Heart left ventricle (tissue), 13 donors: ENCODE results near the gene CFAP54.

Experiments
- POLR2A ChIP-seq, 2 donors: fragments of 450-650 bp; IDR thresholded peaks; one replicate each; pipeline ENCODE4 v1.6.1; 2017; ENCODE audit warnings: antibody characterized with exemption in 2 of 2, mild to moderate bottlenecking in 2 of 2, moderate library complexity in 2 of 2
- TF ChIP-seq, protein P1 (sequence below), 12 donors: fragments of 200-600 bp; sonication (generic) in 4 of 12; IDR thresholded peaks; one replicate each; pipeline versions ENCODE4 v1.5.0 to v1.8.0; 2018 to 2022; ENCODE audit warnings: antibody characterized with exemption in 12 of 12, mild to moderate bottlenecking in 5 of 12
- donor health status: ischemic (EF 13 %, LVEDD 7.1; RV severe dilation, severe dysfunction).
- donor health status: DM: no; HTN: yes; CAD: no.
- donor health status: DM: no; HTN: no; CAD: no.
- donor health status: ischemic (EF 25% LVEDD 6.9; RV normal size, moderate dysfunction).
- donor health status: ischemic (EF 25% LVEDD 5.7; RV mildly dilated, moderate dysfunction).
- donor health status: ischemic (EF 35%, LVEDD 5.7; RV mildly dilated, moderate dysfunction).
- donor health status: nonischemic (EF 11% LVEDD 7.7; RV severe dilation, severe dysfunction).
- donor health status: DM: yes; HTN: yes; CAD: no.
- donor health status: PGD.
- donor health status: ischemic (EF 29% LVEDD 5.4; RV normal size, mild dysfunction).
- donor health status: nonischemic (EF 23%, LVEDD 6.1; RV moderate dilation, normal function).

DNA sequence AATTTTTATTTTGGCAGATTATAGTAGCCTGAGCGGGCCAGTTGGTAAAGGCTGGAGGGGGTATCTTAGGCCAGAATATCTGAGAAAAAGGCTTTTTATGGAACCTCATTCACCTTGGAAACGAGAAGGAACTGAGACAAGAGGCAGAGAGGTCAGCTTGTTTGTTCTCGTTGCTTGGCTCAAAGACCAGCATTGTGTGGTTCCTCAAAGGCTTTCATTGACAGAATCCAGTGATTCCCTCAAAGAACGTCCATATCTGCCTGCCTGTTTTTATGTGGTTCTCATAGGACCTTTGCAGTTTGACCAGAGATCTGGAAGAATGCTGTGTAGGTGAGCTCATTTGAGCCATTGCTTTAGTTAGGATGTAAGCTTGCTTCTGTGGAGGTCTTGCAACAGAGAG, 117.3 kb downstream of the CFAP54 start:
- TF ChIP-seq, protein P1, sequence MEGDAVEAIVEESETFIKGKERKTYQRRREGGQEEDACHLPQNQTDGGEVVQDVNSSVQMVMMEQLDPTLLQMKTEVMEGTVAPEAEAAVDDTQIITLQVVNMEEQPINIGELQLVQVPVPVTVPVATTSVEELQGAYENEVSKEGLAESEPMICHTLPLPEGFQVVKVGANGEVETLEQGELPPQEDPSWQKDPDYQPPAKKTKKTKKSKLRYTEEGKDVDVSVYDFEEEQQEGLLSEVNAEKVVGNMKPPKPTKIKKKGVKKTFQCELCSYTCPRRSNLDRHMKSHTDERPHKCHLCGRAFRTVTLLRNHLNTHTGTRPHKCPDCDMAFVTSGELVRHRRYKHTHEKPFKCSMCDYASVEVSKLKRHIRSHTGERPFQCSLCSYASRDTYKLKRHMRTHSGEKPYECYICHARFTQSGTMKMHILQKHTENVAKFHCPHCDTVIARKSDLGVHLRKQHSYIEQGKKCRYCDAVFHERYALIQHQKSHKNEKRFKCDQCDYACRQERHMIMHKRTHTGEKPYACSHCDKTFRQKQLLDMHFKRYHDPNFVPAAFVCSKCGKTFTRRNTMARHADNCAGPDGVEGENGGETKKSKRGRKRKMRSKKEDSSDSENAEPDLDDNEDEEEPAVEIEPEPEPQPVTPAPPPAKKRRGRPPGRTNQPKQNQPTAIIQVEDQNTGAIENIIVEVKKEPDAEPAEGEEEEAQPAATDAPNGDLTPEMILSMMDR (IDR thresholded peaks at IDR 0.05), result no peak
- TF ChIP-seq POLR2A (IDR thresholded peaks at IDR 0.05), result no peak
